DMS153 (cell line): ENCODE measurements around the gene FBXL17.
"Not testable (repeated sequence)": the region's sequence is repeated elsewhere in the genome, so short reads cannot be mapped to it uniquely, and the experiment has no call there.

Source experiments
- DNase-seq: peaks from one replicate; lab custom pipeline; 2025; lab: John Stamatoyannopoulos, UW

Gene FBXL17

GRCh38 chr5:108164574-108164973 lies 217.3 kb downstream of the FBXL17 start:
- DNase-seq = no peak

GRCh38 chr5:108152854-108153253 lies 229.0 kb downstream of the FBXL17 start:
- DNase-seq = not testable (repeated sequence)

- DNase-seq = no peak
Measured at GRCh38 chr5:108149369-108149768, 232.5 kb downstream of the FBXL17 start.

GRCh38 chr5:108148715-108149139 lies 233.2 kb downstream of the FBXL17 start:
- DNase-seq = no peak

GRCh38 chr5:108146222-108146621 lies 235.7 kb downstream of the FBXL17 start:
- no peak for DNase-seq

- DNase-seq = no peak
Measured at GRCh38 chr5:108145351-108145750, 236.5 kb downstream of the FBXL17 start.

- DNase-seq = no peak
Measured at GRCh38 chr5:108144332-108144731, 237.6 kb downstream of the FBXL17 start.

- no peak for DNase-seq
Measured at GRCh38 chr5:108143581-108143980, 238.3 kb downstream of the FBXL17 start.

- DNase-seq = no peak
Measured at GRCh38 chr5:108141676-108142075, 240.2 kb downstream of the FBXL17 start.

- DNase-seq = no peak
Measured at GRCh38 chr5:108136493-108136892, 245.4 kb downstream of the FBXL17 start.

- DNase-seq = no peak
Measured at GRCh38 chr5:108129129-108129528, 252.8 kb downstream of the FBXL17 start.

- DNase-seq = no peak
Measured at GRCh38 chr5:108125771-108126511, 256.0 kb downstream of the FBXL17 start.

GRCh38 chr5:108124596-108124995 lies 257.3 kb downstream of the FBXL17 start:
- DNase-seq = no peak

- DNase-seq = no peak
Measured at GRCh38 chr5:108122702-108123101, 259.2 kb downstream of the FBXL17 start.

- DNase-seq = no peak
Measured at GRCh38 chr5:108118813-108119514, 262.9 kb downstream of the FBXL17 start.

GRCh38 chr5:108115673-108116072 lies 266.2 kb downstream of the FBXL17 start:
- DNase-seq = no peak

GRCh38 chr5:108113950-108114349 lies 267.9 kb downstream of the FBXL17 start:
- no peak for DNase-seq

GRCh38 chr5:108111736-108112135 lies 270.2 kb downstream of the FBXL17 start:
- DNase-seq = no peak

- no peak for DNase-seq
Measured at GRCh38 chr5:108109059-108109458, 272.8 kb downstream of the FBXL17 start.

- no peak for DNase-seq
Measured at GRCh38 chr5:108104448-108104847, 277.4 kb downstream of the FBXL17 start.

- no peak for DNase-seq
Measured at GRCh38 chr5:108102463-108102862, 279.4 kb downstream of the FBXL17 start.

GRCh38 chr5:108101821-108102220 lies 280.1 kb downstream of the FBXL17 start:
- no peak for DNase-seq

GRCh38 chr5:108101130-108101529 lies 280.8 kb downstream of the FBXL17 start:
- no peak for DNase-seq

GRCh38 chr5:108094800-108095199 lies 287.1 kb downstream of the FBXL17 start:
- no peak for DNase-seq
